AG09319 (cell line): ENCODE measurements around the gene CACNA1C.

Source experiments
- DNase-seq: peaks from one replicate; pipeline ENCODE4 v3.0.0-alpha.2; 2010; ENCODE audit warnings: low read depth; ENCODE audit errors: extremely low read depth
- TF ChIP-seq, protein P1 (sequence below): IDR thresholded peaks from 2 replicates; pipeline ENCODE4 v1.5.1; 2011; ENCODE audit warnings: low read depth, mild to moderate bottlenecking, inconsistent platforms, low read length, moderate library complexity

CACNA1C gene

GRCh38 chr12:2445968-2446367 lies 393.2 kb downstream of the CACNA1C start:
- TF ChIP-seq, protein P1, sequence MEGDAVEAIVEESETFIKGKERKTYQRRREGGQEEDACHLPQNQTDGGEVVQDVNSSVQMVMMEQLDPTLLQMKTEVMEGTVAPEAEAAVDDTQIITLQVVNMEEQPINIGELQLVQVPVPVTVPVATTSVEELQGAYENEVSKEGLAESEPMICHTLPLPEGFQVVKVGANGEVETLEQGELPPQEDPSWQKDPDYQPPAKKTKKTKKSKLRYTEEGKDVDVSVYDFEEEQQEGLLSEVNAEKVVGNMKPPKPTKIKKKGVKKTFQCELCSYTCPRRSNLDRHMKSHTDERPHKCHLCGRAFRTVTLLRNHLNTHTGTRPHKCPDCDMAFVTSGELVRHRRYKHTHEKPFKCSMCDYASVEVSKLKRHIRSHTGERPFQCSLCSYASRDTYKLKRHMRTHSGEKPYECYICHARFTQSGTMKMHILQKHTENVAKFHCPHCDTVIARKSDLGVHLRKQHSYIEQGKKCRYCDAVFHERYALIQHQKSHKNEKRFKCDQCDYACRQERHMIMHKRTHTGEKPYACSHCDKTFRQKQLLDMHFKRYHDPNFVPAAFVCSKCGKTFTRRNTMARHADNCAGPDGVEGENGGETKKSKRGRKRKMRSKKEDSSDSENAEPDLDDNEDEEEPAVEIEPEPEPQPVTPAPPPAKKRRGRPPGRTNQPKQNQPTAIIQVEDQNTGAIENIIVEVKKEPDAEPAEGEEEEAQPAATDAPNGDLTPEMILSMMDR, result no peak
- DNase-seq, result no peak

GRCh38 chr12:2447861-2448260 lies 395.1 kb downstream of the CACNA1C start:
- TF ChIP-seq, protein P1, result no peak

DNA sequence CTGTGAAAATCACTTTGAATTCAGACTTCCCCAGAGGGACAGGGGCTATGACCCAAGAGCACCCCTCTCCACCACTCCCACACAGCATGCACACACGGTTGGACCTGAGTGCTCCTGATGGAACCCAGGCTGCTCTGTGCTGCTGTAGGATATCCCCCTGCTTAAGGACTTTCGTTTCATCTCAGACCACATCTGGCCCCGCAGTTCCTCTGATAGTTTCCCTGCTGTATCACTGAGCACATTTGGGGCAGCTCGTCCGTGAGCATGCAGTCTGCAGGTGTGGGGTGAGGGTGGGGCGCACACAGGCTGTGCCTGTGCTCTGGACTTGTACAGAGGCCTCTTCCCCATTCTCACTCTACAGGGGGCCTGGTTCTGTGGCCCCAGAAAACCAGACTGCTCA lies 396.8 kb downstream of the CACNA1C start:
- TF ChIP-seq, protein P1, result no peak
- no peak for DNase-seq

More at GRCh38 chr12:2447861-2448260, 395.1 kb downstream of the CACNA1C start:
- DNase-seq, result no peak

- TF ChIP-seq, protein P1, result no peak
- DNase-seq, result no peak
Measured at GRCh38 chr12:2450553-2450952, 397.8 kb downstream of the CACNA1C start.

DNA sequence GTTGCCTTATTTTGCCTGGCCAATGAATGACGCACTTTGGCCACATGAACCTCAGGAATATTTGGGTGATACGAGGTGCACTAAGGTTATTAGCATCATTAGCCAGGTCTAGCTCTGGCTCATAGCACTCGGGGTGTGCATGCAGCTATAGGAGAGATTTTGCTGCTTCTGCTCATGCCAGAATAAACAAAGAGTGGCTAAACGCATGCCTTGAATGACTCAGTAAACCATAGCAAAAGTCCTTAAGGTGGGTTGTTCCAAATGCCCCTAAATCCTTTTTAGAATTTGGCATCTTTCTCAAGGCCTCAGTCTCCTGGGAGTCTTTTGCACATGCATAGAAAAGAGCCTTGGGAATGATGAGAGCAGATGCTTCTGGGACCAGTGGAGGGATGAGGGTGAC lies 398.2 kb downstream of the CACNA1C start:
- TF ChIP-seq, protein P1, result no peak
- DNase-seq, result no peak

- DNase-seq, result no peak
Measured at GRCh38 chr12:2451497-2451896, 398.7 kb downstream of the CACNA1C start.

DNA sequence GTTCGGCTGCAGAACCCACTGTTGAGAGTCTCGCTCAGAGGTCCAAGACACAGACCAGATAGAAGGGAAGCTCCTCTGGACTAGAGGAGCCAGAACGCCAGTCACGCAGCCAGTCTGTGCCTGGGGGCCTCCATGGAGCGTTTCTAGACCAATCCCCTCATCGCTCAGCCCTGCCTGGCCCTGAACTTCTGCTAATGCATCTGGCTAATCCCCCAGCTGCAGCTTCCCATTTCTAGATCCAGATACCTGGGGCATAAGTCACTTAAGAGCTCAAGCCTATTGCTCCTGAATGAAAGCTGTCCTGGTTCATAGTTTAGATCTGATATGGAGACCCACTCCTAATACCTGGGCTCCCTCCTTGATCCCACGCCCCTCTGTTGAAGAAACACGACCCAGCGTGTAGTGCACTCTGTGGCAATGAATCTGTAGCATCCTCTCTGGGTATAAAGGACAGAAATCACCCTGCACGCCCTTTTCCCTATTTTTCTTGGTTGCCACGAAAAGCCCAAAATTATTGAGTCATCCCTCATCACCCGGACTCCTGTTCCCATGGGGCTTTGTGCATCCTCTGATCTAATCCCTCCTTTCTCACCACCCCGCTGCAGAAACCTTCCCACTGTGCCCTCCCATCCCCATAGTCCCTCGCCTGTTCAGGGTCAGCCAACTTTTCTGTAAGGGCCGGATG lies 400.4 kb downstream of the CACNA1C start:
- no peak for DNase-seq
- TF ChIP-seq, protein P1, result no peak

More at GRCh38 chr12:2451497-2451896, 398.7 kb downstream of the CACNA1C start:
- TF ChIP-seq, protein P1, result no peak
